ENCODE results near the gene ESR2. TPM values are rescaled to one million over a fixed set of nuclear protein-coding genes. Genes with fewer than 3 reads are reported as not detected.
"Not testable (repeated sequence)": the region's sequence is repeated elsewhere in the genome, so short reads cannot be mapped to it uniquely, and the experiment has no call there.

ESR2 gene
- total RNA-seq, 1 donor from 2014 or later, result 0.17 TPM

DNA sequence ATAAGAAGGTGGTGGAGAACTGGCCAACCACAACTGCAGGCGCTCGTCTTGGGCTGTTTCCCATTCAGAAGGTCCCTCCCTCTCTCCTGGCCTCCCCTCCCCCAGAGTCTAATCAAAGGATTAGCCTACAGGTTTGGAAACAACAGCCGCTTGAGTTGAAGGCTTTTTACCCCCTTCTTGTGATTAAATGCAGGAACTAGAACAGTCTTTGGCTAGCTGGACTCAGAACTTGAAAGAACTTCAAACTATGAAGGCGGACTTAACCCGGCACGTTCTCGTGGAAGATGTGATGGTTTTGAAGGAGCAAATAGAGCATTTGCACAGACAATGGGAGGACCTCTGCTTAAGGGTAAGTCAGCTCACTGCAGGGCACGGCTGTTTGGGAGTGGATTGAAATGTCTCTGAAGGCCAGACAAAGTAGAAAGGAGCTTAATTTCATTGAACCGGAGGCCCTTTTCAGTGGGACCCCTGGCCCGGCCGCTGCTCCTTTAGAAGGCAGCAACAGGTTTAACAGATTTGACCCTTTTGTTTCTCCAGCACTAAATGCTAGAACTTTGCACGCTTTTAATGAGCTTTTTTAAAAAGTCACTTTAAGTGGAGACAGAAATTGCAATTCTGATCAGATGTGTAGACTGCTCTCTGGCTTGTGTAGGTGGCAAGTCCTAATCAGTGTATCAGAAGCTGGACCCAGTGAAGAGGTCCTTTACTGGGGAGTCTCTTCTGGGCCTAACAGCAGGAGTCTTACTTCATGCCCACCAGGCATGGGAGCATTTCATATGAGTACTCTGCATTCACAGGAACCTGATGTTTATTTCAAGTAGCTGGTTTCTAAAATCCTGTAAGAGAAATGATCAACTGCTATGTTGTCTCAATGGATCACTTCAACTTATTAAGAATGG, 107.7 kb downstream of the ESR2 start:
- Histone ChIP-seq H3K36me3 (ENCODE audit: control insufficient read depth, insufficient read depth, low read length) (no peaks in the 10 kb centered on the region), H3K27me3 (ENCODE audit: control insufficient read depth, insufficient read depth, low read length) (no peaks in the 10 kb centered on the region), H3K4me3 (ENCODE audit: low read depth, low read length) (no peak overlapping the region)
- TF ChIP-seq, protein P1, sequence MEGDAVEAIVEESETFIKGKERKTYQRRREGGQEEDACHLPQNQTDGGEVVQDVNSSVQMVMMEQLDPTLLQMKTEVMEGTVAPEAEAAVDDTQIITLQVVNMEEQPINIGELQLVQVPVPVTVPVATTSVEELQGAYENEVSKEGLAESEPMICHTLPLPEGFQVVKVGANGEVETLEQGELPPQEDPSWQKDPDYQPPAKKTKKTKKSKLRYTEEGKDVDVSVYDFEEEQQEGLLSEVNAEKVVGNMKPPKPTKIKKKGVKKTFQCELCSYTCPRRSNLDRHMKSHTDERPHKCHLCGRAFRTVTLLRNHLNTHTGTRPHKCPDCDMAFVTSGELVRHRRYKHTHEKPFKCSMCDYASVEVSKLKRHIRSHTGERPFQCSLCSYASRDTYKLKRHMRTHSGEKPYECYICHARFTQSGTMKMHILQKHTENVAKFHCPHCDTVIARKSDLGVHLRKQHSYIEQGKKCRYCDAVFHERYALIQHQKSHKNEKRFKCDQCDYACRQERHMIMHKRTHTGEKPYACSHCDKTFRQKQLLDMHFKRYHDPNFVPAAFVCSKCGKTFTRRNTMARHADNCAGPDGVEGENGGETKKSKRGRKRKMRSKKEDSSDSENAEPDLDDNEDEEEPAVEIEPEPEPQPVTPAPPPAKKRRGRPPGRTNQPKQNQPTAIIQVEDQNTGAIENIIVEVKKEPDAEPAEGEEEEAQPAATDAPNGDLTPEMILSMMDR (IDR thresholded peaks at IDR 0.05; ENCODE audit: insufficient read depth, low read length, poor library complexity, severe bottlenecking), result no peak
- DNase-seq (ENCODE audit: low read depth), result no peak

DNA sequence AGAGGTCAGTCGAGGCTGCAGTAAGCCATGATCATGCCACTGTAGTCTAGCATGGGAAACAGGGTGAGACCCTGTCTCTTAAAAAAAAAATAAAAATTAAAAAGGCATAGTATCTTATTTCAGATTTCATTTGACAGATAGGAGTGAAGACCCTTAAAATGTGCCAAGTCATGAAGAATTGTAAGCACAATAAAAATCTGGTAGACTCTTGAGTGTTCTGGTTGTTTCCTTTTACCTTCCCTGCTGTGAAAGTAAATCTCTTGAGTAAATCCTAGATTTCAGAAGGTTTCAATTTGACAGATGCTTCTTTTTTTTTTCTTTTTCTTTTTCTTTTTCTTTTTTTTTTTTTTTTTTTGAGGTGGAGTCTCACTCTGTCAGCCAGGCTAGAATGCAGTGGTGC, 109.0 kb downstream of the ESR2 start:
- TF ChIP-seq, protein P1 (IDR thresholded peaks at IDR 0.05; ENCODE audit: insufficient read depth, low read length, poor library complexity, severe bottlenecking), result no peak
- H3K27me3 ChIP-seq (ENCODE audit: control insufficient read depth, insufficient read depth, low read length), result no peaks in the 10 kb centered on the region
- H3K36me3 ChIP-seq (ENCODE audit: control insufficient read depth, insufficient read depth, low read length), result no peaks in the 10 kb centered on the region
- no peak for DNase-seq (ENCODE audit: low read depth)
- no peak overlapping the region for H3K4me3 ChIP-seq (ENCODE audit: low read depth, low read length)

DNA sequence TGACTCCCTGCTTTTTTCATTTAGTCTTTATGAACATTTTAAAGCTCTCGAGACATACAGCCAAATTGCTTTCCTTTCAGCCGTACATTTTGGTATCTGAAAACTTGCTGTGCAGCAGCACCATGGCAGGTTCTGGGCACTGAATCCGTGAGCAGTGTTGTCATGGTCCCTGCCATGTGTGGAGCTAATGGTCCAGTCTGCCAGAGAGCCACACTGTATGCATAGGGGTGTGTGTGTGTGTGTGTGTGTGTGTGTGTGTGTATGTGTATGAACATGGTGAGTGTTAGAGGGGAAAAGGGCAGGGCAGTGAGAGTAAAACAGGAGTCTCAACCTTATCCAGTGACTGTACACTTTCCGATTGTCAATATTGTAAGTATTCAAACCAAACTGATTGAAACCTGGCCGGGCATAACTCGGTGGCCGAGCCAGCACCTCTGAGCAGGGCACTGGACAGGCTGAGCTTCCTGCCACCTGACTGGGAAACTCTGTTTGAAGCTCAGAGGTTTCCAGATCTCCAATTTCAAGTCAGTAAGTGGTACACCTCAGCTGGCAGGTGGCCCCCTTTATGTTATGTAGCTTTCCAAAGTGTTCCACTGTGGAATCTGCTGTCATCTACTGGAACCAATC, 110.0 kb downstream of the ESR2 start:
- H3K4me3 ChIP-seq (ENCODE audit: low read depth, low read length), result no peak overlapping the region
- no peaks in the 10 kb centered on the region for H3K36me3 ChIP-seq (ENCODE audit: control insufficient read depth, insufficient read depth, low read length)
- H3K27me3 ChIP-seq (ENCODE audit: control insufficient read depth, insufficient read depth, low read length), result no peaks in the 10 kb centered on the region
- TF ChIP-seq, protein P1 (IDR thresholded peaks at IDR 0.05; ENCODE audit: insufficient read depth, low read length, poor library complexity, severe bottlenecking), result no peak
- no peak for DNase-seq (ENCODE audit: low read depth)

DNA sequence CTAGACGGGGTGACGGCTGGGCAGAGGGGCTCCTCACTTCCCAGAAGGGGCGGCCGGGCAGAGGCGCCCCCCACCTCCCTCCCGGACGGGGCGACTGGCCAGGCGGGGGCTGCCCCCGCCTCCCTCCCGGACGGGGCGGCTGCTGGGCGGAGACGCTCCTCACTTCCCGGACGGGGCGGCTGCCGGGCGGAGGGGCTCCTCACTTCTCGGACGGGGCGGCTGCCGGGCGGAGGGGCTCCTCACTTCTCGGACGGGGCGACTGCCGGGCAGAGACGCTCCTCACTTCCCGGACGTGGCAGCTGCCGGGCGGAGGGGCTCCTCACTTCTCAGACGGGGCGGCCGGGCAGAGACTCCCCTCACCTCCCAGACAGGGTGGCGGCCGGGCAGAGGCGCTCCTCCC, 111.3 kb downstream of the ESR2 start:
- H3K36me3 ChIP-seq (ENCODE audit: control insufficient read depth, insufficient read depth, low read length); H3K27me3 ChIP-seq (ENCODE audit: control insufficient read depth, insufficient read depth, low read length); DNase-seq (ENCODE audit: low read depth); H3K4me3 ChIP-seq (ENCODE audit: low read depth, low read length): not testable (repeated sequence)

DNA sequence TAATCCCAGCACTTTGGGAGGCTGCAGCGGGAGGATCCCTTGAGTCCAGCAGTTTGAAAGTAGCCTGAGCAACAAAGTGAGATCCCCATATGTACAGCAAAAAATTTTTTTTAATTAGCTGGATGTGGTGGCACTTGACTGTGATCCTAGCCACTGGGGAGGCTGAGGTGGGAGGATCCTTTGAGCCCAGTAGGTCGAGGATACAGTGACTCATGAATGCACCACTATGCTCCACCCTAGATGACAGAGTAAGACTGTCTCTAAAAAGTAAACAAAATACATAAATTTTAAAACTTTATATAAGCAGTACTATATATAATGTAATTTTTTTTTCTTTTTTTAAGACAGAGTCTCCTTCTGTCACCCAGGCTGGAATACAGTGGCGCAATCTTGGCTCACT, 115.4 kb downstream of the ESR2 start:
- DNase-seq (ENCODE audit: low read depth), result no peak
- no peak overlapping the region for H3K4me3 ChIP-seq (ENCODE audit: low read depth, low read length)
- TF ChIP-seq, protein P1 (IDR thresholded peaks at IDR 0.05; ENCODE audit: insufficient read depth, low read length, poor library complexity, severe bottlenecking), result no peak
- H3K27me3 ChIP-seq (ENCODE audit: control insufficient read depth, insufficient read depth, low read length), result no peaks in the 10 kb centered on the region
- H3K36me3 ChIP-seq (ENCODE audit: control insufficient read depth, insufficient read depth, low read length), result no peaks in the 10 kb centered on the region

DNA sequence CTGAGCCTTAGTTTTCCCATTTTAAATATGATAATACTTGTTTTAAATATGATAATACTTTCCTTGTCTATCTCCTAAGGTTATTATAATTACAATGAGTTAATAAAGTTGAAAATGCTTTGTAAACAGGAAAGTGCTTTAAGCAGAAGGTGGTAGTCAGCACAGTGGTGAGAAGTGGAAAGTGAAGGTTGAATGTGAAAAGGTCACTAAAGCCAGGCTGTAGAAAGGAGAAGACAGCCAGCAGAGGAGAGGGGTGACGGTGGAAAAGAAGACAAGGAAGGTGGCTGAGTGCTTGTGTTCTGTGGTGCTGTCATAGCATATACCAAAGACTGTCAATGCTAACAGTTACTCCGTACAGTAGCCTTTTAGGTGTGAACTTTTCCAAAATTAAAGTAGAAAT, 117.8 kb downstream of the ESR2 start:
- TF ChIP-seq, protein P1 (IDR thresholded peaks at IDR 0.05; ENCODE audit: insufficient read depth, low read length, poor library complexity, severe bottlenecking), result no peak
- Histone ChIP-seq H3K4me3 (ENCODE audit: low read depth, low read length) (no peak overlapping the region), H3K27me3 (ENCODE audit: control insufficient read depth, insufficient read depth, low read length) (no peaks in the 10 kb centered on the region), H3K36me3 (ENCODE audit: control insufficient read depth, insufficient read depth, low read length) (peaks cover 1% of the 10 kb centered on the region)
- no peak for DNase-seq (ENCODE audit: low read depth)

Data from kidney epithelial cell (primary cell).